Kidney epithelial cell (primary cell): ENCODE measurements around the gene CHPT1. TPM values are rescaled to one million over a fixed set of nuclear protein-coding genes. Genes with fewer than 3 reads are reported as not detected.

Source experiments
- DNase-seq: peaks from one replicate; pipeline ENCODE4 v3.0.0-alpha.2; 2010; ENCODE audit warnings: low read depth
- H3K27me3 ChIP-seq: 2 replicates; pipeline ENCODE4 v1.6.0; 2011; ENCODE audit warnings: low read length; ENCODE audit not compliant: control insufficient read depth, insufficient read depth
- H3K36me3 ChIP-seq: 2 replicates; pipeline ENCODE4 v1.5.1; 2011; ENCODE audit warnings: low read length; ENCODE audit not compliant: control insufficient read depth, insufficient read depth
- H3K4me3 ChIP-seq: 2 replicates; pipeline ENCODE4 v1.5.1; 2011; ENCODE audit warnings: low read depth, mild to moderate bottlenecking, control low read depth, low read length
- CTCF ChIP-seq: IDR thresholded peaks from 2 replicates; pipeline ENCODE4 v1.5.1; 2011; ENCODE audit warnings: mild to moderate bottlenecking, moderate library complexity, low read length, control low read depth, inconsistent platforms; ENCODE audit not compliant: insufficient read depth, poor library complexity, severe bottlenecking
- total RNA-seq: library from RNA; depleted of rRNA; stranded (reverse); fragments of >200 nt; gene quantifications from 2 replicates; pipeline ENCODE4 v1.2.3, GENCODE V29; 2015

CHPT1 gene
- total RNA-seq, 1 donor from 2014 or later, result 16.1 TPM

GRCh38 chr12:101777978-101778377 is 80.5 kb downstream of the CHPT1 start:
- Histone ChIP-seq H3K27me3 (no peaks in the 10 kb centered on the region), H3K36me3 (no peaks in the 10 kb centered on the region), H3K4me3 (no peak overlapping the region)
- DNase-seq, result no peak
- no peak for TF ChIP-seq CTCF

Other genes with a start within 250 kb of the CHPT1 start
- gene SPIC, start 222.3 kb upstream of the CHPT1 start, total RNA-seq, result not detected in 2 replicates
- not detected in 2 replicates for gene MYBPC1, start 102.7 kb upstream of the CHPT1 start, total RNA-seq
- 0.07 TPM in 1 of 2 replicates, not detected in the other for gene SYCP3, start 41.8 kb downstream of the CHPT1 start, total RNA-seq
- gene GNPTAB, start 133.3 kb downstream of the CHPT1 start, total RNA-seq, result 24.9 and 26.5 TPM in 2 replicates
- gene DRAM1, start 179.9 kb downstream of the CHPT1 start, total RNA-seq, result 35.5 and 44.1 TPM in 2 replicates